Frontal cortex (tissue), 1 donor: ENCODE measurements around the gene LONRF2. TPM values are rescaled to one million over a fixed set of nuclear protein-coding genes. Genes with fewer than 3 reads are reported as not detected.

Experiments
- small RNA-seq: library from RNA; depleted of rRNA; stranded (forward); fragments of <200 nt; gene quantifications from one replicate; pipeline ENCODE3, GENCODE V24; 2014
- total RNA-seq: library from RNA; depleted of rRNA; stranded (reverse); fragments of >200 nt; gene quantifications from one replicate; pipeline ENCODE4 v1.2.3, GENCODE V29; 2014

The LONRF2 gene
- total RNA-seq, 1 donor from 2014 or later, result 47.3 TPM

Small RNAs within 50 kb of the gene (small RNA-seq; reads per million reads assigned to genes)
- gene AC012493.2, result not detected

Other genes with a start within 250 kb of the LONRF2 start
- gene AFF3, start 179.9 kb downstream of the LONRF2 start, total RNA-seq, result 56.7 TPM
- 82.3 TPM for gene CHST10, start 95.2 kb upstream of the LONRF2 start, total RNA-seq
- gene NMS, start 148.0 kb upstream of the LONRF2 start, total RNA-seq, result not detected
- 9.8 TPM for gene PDCL3, start 240.5 kb upstream of the LONRF2 start, total RNA-seq